ENCODE results near the gene ACY1.

Gene ACY1

GRCh38 chr3:51975852-51976549 is 7.3 kb upstream of the ACY1 start:
- Histone ChIP-seq H3K36me3 (replicated peaks; ENCODE audit: insufficient read depth, low read length) (no peaks in the 10 kb centered on the region), H2AFZ (ENCODE audit: low read length) (peak overlapping the region; percentile 91; the same call in 1 of the 2 replicates), H4K20me1 (ENCODE audit: insufficient read depth, low read length) (no peaks in the 10 kb centered on the region), H3K4me2 (ENCODE audit: low read depth, low read length) (peak overlapping the region; percentile 90), H3K9me3 (replicated peaks; ENCODE audit: insufficient read depth, low read length) (no peaks in the 10 kb centered on the region), H3K79me2 (ENCODE audit: low read length) (peaks cover 11% of the 10 kb centered on the region), H3K27ac (ENCODE audit: low read length) (no peak overlapping the region), H3K9ac (ENCODE audit: low read length) (no peak overlapping the region), H3K9me2 (replicated peaks; ENCODE audit: insufficient read depth, low read length) (no peaks in the 10 kb centered on the region), H3K4me3 (ENCODE audit: low read length) (peak overlapping the region; percentile 90), H3F3A (ENCODE audit: insufficient read depth, low read length) (peaks cover 21% of the 10 kb centered on the region; the same call in 1 of the 2 replicates), H3K4me1 (ENCODE audit: low read length) (peaks cover 8% of the 10 kb centered on the region), H3K27me3 (replicated peaks; ENCODE audit: insufficient read depth, low read length) (no peaks in the 10 kb centered on the region)
- TF ChIP-seq EZH2 (optimal IDR thresholded peaks at IDR 0.05; ENCODE audit: low read depth, low read length), result no peak
- TF ChIP-seq EZH2phosphoT487 (IDR thresholded peaks at IDR 0.05; ENCODE audit: low read length), result no peak
- no peak for TF ChIP-seq CTCF (IDR thresholded peaks at IDR 0.05; ENCODE audit: low read length)
- no peak for DNase-seq

- no peaks in the 10 kb centered on the region for H4K20me1 ChIP-seq (ENCODE audit: insufficient read depth, low read length)
- H3K36me3 ChIP-seq (replicated peaks; ENCODE audit: insufficient read depth, low read length), result no peaks in the 10 kb centered on the region
- no peak overlapping the region for H3K9ac ChIP-seq (ENCODE audit: low read length)
- DNase-seq, result no peak
- TF ChIP-seq CTCF (IDR thresholded peaks at IDR 0.05; ENCODE audit: low read length) (no peak), EZH2 (optimal IDR thresholded peaks at IDR 0.05; ENCODE audit: low read depth, low read length) (no peak), EZH2phosphoT487 (IDR thresholded peaks at IDR 0.05; ENCODE audit: low read length) (no peak)
- H3K9me2 ChIP-seq (replicated peaks; ENCODE audit: insufficient read depth, low read length), result no peaks in the 10 kb centered on the region
- H3K4me1 ChIP-seq (ENCODE audit: low read length), result peaks cover 8% of the 10 kb centered on the region
- peaks cover 29% of the 10 kb centered on the region for H3F3A ChIP-seq (ENCODE audit: insufficient read depth, low read length)
- H3K79me2 ChIP-seq (ENCODE audit: low read length), result peaks cover 15% of the 10 kb centered on the region
- no peak overlapping the region for H3K4me3 ChIP-seq (ENCODE audit: low read length)
- no peak overlapping the region for H3K27ac ChIP-seq (ENCODE audit: low read length)
- no peak overlapping the region for H3K4me2 ChIP-seq (ENCODE audit: low read depth, low read length)
- H2AFZ ChIP-seq (ENCODE audit: low read length), result no peak overlapping the region
- H3K27me3 ChIP-seq (replicated peaks; ENCODE audit: insufficient read depth, low read length), result no peaks in the 10 kb centered on the region
- no peaks in the 10 kb centered on the region for H3K9me3 ChIP-seq (replicated peaks; ENCODE audit: insufficient read depth, low read length)
Measured at GRCh38 chr3:51977446-51978142, 5.7 kb upstream of the ACY1 start.

- no peak overlapping the region for H3K4me3 ChIP-seq (ENCODE audit: low read length)
- H3K9me2 ChIP-seq (replicated peaks; ENCODE audit: insufficient read depth, low read length), result no peaks in the 10 kb centered on the region
- no peaks in the 10 kb centered on the region for H3K27me3 ChIP-seq (replicated peaks; ENCODE audit: insufficient read depth, low read length)
- H3K36me3 ChIP-seq (replicated peaks; ENCODE audit: insufficient read depth, low read length), result no peaks in the 10 kb centered on the region
- H3K79me2 ChIP-seq (ENCODE audit: low read length), result peaks cover 15% of the 10 kb centered on the region
- no peaks in the 10 kb centered on the region for H4K20me1 ChIP-seq (ENCODE audit: insufficient read depth, low read length)
- H3K4me2 ChIP-seq (ENCODE audit: low read depth, low read length), result no peak overlapping the region
- H3F3A ChIP-seq (ENCODE audit: insufficient read depth, low read length), result peaks cover 33% of the 10 kb centered on the region
- H2AFZ ChIP-seq (ENCODE audit: low read length), result no peak overlapping the region
- no peaks in the 10 kb centered on the region for H3K9me3 ChIP-seq (replicated peaks; ENCODE audit: insufficient read depth, low read length)
- TF ChIP-seq EZH2phosphoT487 (IDR thresholded peaks at IDR 0.05; ENCODE audit: low read length) (no peak), CTCF (IDR thresholded peaks at IDR 0.05; ENCODE audit: low read length) (no peak), EZH2 (optimal IDR thresholded peaks at IDR 0.05; ENCODE audit: low read depth, low read length) (no peak)
- H3K27ac ChIP-seq (ENCODE audit: low read length), result no peak overlapping the region
- no peak overlapping the region for H3K9ac ChIP-seq (ENCODE audit: low read length)
- DNase-seq, result no peak
- H3K4me1 ChIP-seq (ENCODE audit: low read length), result peaks cover 8% of the 10 kb centered on the region
Measured at GRCh38 chr3:51978143-51978502, 5.2 kb upstream of the ACY1 start.

All from MM.1S (cell line).